Lower leg skin (tissue), 4 donors: ENCODE data around the gene SNRPN. TPM values are rescaled to one million over a fixed set of nuclear protein-coding genes. Genes with fewer than 3 reads are reported as not detected.
"Not testable (repeated sequence)": the region's sequence is repeated elsewhere in the genome, so short reads cannot be mapped to it uniquely, and the experiment has no call there.

ENCODE experiments used
- DNase-seq, 2 donors: peaks; one replicate each; pipeline ENCODE4 v3.0.0-alpha.2; 2019; ENCODE audit warnings: low spot score in 2 of 2
- H3K4me3 ChIP-seq: fragments of 200-600 bp; sonication (generic); 2 replicates; pipeline ENCODE4 v1.5.1; 2017; ENCODE audit warnings: mild to moderate bottlenecking, low read depth; ENCODE audit not compliant: poor library complexity, severe bottlenecking
- POLR2A ChIP-seq, 2 donors: fragments of 450-650 bp; IDR thresholded peaks; one replicate each; pipeline ENCODE4 v1.6.1; 2016 to 2017; ENCODE audit warnings: antibody characterized with exemption in 2 of 2, mild to moderate bottlenecking in 1 of 2, moderate library complexity in 1 of 2
- WGBS, 2 donors: methylation state at CpG; one replicate each; pipeline ENCODE4 v1.1.5; 2018; 5-methylcytosine and 5-hydroxymethylcytosine counted together
- intact Hi-C: fragments of 100-400 bp; cut with DNase I; formaldehyde crosslinking; loops from one replicate; pipeline ENCODE4 v1.15.0; 2023; ENCODE audit warnings: low total_unique reads
- total RNA-seq, 4 donors: library from RNA; depleted of rRNA; stranded (reverse); fragments of >200 nt; gene quantifications; one replicate each; pipeline ENCODE4 v1.1.0, GENCODE V29; 2016
- TF ChIP-seq, protein P1 (sequence below), 3 donors: fragments of 450-650 bp; IDR thresholded peaks; one replicate each; pipeline ENCODE4 v1.5.1; 2016; ENCODE audit warnings: antibody characterized with exemption in 3 of 3, mild to moderate bottlenecking in 3 of 3, moderate library complexity in 2 of 3

The SNRPN gene
- total RNA-seq, 4 donors from 2014 or later = 36.8 to 53.5 (median 45.0) TPM

- no peak overlapping the region for H3K4me3 ChIP-seq
- WGBS, 2 donors = 49 to 63% methylated on average over 2 of the region's 2 CpGs
- no peak for DNase-seq
- TF ChIP-seq, protein P1, sequence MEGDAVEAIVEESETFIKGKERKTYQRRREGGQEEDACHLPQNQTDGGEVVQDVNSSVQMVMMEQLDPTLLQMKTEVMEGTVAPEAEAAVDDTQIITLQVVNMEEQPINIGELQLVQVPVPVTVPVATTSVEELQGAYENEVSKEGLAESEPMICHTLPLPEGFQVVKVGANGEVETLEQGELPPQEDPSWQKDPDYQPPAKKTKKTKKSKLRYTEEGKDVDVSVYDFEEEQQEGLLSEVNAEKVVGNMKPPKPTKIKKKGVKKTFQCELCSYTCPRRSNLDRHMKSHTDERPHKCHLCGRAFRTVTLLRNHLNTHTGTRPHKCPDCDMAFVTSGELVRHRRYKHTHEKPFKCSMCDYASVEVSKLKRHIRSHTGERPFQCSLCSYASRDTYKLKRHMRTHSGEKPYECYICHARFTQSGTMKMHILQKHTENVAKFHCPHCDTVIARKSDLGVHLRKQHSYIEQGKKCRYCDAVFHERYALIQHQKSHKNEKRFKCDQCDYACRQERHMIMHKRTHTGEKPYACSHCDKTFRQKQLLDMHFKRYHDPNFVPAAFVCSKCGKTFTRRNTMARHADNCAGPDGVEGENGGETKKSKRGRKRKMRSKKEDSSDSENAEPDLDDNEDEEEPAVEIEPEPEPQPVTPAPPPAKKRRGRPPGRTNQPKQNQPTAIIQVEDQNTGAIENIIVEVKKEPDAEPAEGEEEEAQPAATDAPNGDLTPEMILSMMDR (IDR thresholded peaks at IDR 0.05) = no peak
- intact Hi-C loops = no loop called here
These were observed 30.2 kb upstream of the SNRPN start for GRCh38 chr15:24924621-24925020.

DNA sequence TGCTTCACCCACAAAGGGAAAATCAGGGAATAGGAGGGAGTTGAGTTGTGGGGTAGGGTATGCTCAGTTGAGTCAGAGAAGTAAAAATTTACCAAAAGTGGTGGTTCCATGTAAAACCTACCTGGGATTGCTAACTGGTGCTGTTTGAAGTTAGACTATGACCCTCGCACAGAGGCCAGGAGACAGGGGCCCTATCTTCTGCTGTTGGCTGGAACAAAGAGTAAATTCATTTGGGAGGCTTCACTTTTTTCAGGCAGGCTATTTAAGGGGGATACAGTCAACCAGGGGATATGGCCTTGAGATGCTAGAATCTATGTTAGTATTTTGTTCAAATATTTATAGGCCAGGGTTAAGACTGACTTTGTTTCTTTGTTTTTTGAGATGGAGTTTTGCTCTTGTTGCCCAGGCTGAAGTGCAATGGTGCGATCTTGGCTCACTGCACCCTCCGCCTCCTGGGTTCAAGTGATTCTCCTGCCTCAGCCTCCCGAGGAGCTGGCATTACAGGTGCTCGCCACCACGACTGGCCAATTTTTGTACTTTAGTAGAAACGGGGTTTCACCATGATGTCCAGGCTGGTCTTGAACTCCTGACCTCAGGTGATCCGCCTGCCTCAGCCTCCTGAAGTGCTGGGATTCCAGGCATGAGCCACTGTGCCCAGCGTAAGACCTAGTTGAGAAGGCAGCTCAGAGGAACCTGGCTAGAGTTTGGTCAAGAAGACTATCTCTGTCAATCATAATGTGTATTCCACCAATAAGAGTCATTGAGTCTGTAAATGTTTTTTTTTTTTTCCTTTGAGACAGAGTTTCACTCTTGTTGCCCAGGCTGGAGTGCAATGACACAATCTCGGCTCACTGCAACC lies 22.7 kb upstream of the SNRPN start:
- peak in 1 of 2 donors; percentile 43 for DNase-seq
- 84 to 87% methylated on average over 10 of the region's 10 CpGs for WGBS, 2 donors

DNA sequence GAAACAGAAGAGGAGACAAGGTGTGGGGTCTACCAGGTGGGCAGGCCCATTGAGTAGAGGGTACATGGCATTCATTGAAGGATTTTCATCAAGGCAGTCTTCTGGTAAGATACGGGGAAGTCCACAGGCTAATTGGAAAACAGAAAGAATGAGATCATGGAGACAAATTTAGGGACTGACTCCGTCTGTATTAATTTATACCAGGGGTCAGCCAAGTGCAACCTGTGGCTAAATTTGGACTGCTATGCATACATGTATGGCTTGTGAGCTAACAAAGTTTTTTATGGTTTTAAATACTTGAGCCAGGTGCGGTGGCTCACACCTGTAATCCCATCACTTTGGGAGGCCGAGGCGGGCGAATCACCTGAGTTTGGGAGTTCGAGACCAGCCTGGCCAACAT lies 21.1 kb upstream of the SNRPN start:
- intact Hi-C loops = no loop called here
- DNase-seq = peak in 1 of 2 donors; percentile 39
- WGBS, 2 donors = 87% methylated on average over 7 of the region's 7 CpGs
- TF ChIP-seq, protein P1 (IDR thresholded peaks at IDR 0.05) = no peak
- no peak for TF ChIP-seq POLR2A (IDR thresholded peaks at IDR 0.05)
- no peak overlapping the region for H3K4me3 ChIP-seq

More for the DNA sequence above, 22.7 kb upstream of the SNRPN start:
- H3K4me3 ChIP-seq, intact Hi-C loops: not testable (repeated sequence)

- WGBS, 2 donors = 73 to 74% methylated on average over 3 of the region's 3 CpGs
- peak in 1 of 2 donors; percentile 50 for DNase-seq
- intact Hi-C loops = not testable (repeated sequence)
These were observed 16.6 kb upstream of the SNRPN start for GRCh38 chr15:24938224-24938623.

DNA sequence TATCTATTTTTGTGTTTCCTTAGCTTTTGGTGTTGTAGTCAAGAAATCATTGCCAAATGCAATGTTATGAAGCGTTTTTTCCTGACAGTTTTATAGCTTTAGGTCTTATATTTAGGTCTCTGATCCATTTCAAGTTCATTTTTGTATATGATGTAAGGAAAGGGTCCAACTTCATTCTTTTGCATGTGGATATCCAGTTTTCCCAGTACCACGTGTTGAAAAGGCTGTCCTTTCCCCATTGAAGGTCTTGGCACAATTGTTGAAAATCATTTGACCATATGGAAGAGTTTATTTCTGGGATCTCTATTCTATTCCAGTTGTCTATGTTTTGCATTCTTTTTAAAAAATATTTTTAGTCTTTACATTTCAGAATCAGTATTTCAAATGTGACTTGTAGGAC lies 14.6 kb upstream of the SNRPN start:
- H3K4me3 ChIP-seq = no peak overlapping the region
- intact Hi-C loops = no loop called here
- no peak for DNase-seq
- 23 to 29% methylated on average over 2 of the region's 2 CpGs for WGBS, 2 donors
- no peak for TF ChIP-seq POLR2A (IDR thresholded peaks at IDR 0.05)
- TF ChIP-seq, protein P1 (IDR thresholded peaks at IDR 0.05) = no peak

More at GRCh38 chr15:24938224-24938623, 16.6 kb upstream of the SNRPN start:
- not testable (repeated sequence) for H3K4me3 ChIP-seq

DNA sequence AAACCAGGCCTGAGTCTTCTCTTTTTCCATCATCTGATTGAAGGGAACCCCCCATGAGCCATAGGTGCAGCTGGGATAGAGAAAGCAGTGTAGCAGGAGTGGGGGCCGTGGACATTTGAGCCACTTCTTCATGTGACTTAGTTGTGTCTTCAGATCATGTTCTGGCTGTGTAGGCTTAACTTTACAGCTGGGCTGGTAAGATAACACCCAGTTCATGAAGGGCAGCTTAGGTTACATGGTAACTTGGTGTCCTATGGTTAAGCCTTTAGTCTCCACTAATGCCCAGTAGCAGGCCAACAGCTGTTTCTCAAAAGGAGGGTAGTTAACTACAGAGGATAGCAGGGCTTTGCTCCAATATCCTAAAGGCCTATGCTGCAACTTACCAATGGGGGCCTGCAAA lies 11.4 kb upstream of the SNRPN start:
- intact Hi-C loops = no loop called here
- H3K4me3 ChIP-seq = no peak overlapping the region
- WGBS, 2 donors = 75% methylated on average over 1 of the region's 1 CpG
- TF ChIP-seq POLR2A (IDR thresholded peaks at IDR 0.05) = no peak
- TF ChIP-seq, protein P1 (IDR thresholded peaks at IDR 0.05) = no peak
- no peak for DNase-seq

DNA sequence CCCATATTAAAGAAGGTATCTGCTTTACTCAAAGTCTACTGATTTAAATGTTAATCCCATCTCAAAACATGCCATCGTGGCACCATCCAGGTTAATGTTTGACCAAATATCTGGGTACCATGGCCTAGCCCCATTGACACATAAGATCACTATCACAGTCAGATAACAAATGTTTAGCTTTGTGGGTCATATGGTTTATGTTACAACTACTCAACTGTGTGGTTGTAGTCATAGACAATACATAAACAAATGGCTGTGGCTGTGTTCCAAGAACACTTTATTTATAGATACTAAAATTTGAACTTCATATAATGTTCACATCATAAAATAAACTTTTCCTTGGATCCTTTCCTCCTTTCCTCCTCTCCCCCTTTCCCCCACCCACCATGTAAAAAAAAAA lies 9.8 kb upstream of the SNRPN start:
- intact Hi-C loops = no loop called here
- WGBS, 2 donors = 38 to 59% methylated on average over 1 of the region's 1 CpG
- no peak for TF ChIP-seq POLR2A (IDR thresholded peaks at IDR 0.05)
- TF ChIP-seq, protein P1 (IDR thresholded peaks at IDR 0.05) = no peak
- no peak for DNase-seq
- H3K4me3 ChIP-seq = no peak overlapping the region
